Gastrocnemius medialis (tissue), 4 donors: ENCODE data around the gene CFAP45.

ENCODE experiments used
- POLR2A ChIP-seq, 2 donors: fragments of 450-650 bp; IDR thresholded peaks; one replicate each; pipeline ENCODE4 v1.6.1; 2017; ENCODE audit warnings: antibody characterized with exemption in 2 of 2, mild to moderate bottlenecking in 2 of 2, moderate library complexity in 2 of 2
- TF ChIP-seq, protein P1 (sequence below), 5 experiments: fragments of 450-650 bp in 3 of 5; fragments of 200-600 bp in 2 of 5; sonication (generic) in 2 of 5; IDR thresholded peaks in 4 of 5; conservative IDR thresholded peaks in 1 of 5; 1 replicate in 4 of 5; 2 replicates in 1 of 5; pipeline ENCODE4 v1.5.1; 2016 to 2019; ENCODE audit warnings: antibody characterized with exemption in 5 of 5, mild to moderate bottlenecking in 3 of 5, moderate library complexity in 3 of 5

DNA sequence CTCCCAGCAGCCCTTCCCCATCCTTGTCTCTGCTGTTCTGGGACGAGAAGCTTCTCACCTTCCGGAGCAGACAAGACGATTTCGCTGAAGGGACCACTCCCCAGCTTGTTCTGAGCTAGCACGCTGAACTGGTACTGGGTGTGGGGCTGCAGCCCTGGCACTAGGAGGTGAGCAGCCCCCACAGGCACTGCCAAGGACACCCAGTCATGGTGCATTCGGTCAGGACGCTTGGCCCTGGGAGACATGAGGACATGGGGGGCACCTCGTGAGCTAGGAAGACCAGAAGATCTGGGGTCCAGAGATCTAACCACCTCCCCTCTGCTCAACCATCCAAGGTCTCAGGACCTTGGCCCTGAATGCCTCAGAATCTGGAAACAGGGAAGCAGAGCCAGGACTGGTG, 30.7 kb upstream of the CFAP45 start:
- TF ChIP-seq, protein P1, sequence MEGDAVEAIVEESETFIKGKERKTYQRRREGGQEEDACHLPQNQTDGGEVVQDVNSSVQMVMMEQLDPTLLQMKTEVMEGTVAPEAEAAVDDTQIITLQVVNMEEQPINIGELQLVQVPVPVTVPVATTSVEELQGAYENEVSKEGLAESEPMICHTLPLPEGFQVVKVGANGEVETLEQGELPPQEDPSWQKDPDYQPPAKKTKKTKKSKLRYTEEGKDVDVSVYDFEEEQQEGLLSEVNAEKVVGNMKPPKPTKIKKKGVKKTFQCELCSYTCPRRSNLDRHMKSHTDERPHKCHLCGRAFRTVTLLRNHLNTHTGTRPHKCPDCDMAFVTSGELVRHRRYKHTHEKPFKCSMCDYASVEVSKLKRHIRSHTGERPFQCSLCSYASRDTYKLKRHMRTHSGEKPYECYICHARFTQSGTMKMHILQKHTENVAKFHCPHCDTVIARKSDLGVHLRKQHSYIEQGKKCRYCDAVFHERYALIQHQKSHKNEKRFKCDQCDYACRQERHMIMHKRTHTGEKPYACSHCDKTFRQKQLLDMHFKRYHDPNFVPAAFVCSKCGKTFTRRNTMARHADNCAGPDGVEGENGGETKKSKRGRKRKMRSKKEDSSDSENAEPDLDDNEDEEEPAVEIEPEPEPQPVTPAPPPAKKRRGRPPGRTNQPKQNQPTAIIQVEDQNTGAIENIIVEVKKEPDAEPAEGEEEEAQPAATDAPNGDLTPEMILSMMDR (IDR thresholded peaks at IDR 0.05 in 4 of 5, conservative IDR thresholded peaks at IDR 0.05 in 1 of 5) = no peak
- TF ChIP-seq POLR2A (IDR thresholded peaks at IDR 0.05) = no peak
